NCI-H1436 (cell line): ENCODE measurements around the gene GRK6.

Experiments
- DNase-seq: peaks from one replicate; lab custom pipeline; 2025; lab: John Stamatoyannopoulos, UW

The GRK6 gene

GRCh38 chr5:177426566-177427210, at the start of gene GRK6:
Gene GRK6, plus strand, starts transcription at chr5:177426676. Its CDS starts 170 bp downstream, at chr5:177426846.
- DNase-seq: no peak

- no peak for DNase-seq
Measured at GRCh38 chr5:177377851-177378776, 48.4 kb upstream of the GRK6 start.

GRCh38 chr5:177378884-177379883, 47.3 kb upstream of the GRK6 start:
- no peak for DNase-seq

GRCh38 chr5:177380805-177381126, 45.7 kb upstream of the GRK6 start:
- no peak for DNase-seq

- no peak for DNase-seq
Measured at GRCh38 chr5:177382423-177383029, 44.0 kb upstream of the GRK6 start.

GRCh38 chr5:177383181-177383580, 43.3 kb upstream of the GRK6 start:
- no peak for DNase-seq

GRCh38 chr5:177384134-177384533, 42.3 kb upstream of the GRK6 start, which contains the start of gene SLC34A1:
Gene SLC34A1, plus strand, starts transcription at chr5:177384434. Its CDS starts 1,308 bp downstream, at chr5:177385742.
- DNase-seq: no peak

- DNase-seq: no peak
Measured at GRCh38 chr5:177385720-177386119, 40.8 kb upstream of the GRK6 start.

GRCh38 chr5:177386542-177386941, 39.9 kb upstream of the GRK6 start:
- no peak for DNase-seq

- DNase-seq: no peak
Measured at GRCh38 chr5:177387405-177387804, 39.1 kb upstream of the GRK6 start.

GRCh38 chr5:177388521-177389052, 37.9 kb upstream of the GRK6 start:
- no peak for DNase-seq

GRCh38 chr5:177389241-177390169, 37.0 kb upstream of the GRK6 start:
- DNase-seq: no peak

GRCh38 chr5:177390363-177391300, 35.8 kb upstream of the GRK6 start:
- peak; percentile 68 for DNase-seq

GRCh38 chr5:177392765-177393164, 33.7 kb upstream of the GRK6 start:
- DNase-seq: no peak

- DNase-seq: no peak
Measured at GRCh38 chr5:177393206-177393765, 33.2 kb upstream of the GRK6 start.

- no peak for DNase-seq
Measured at GRCh38 chr5:177393990-177394389, 32.5 kb upstream of the GRK6 start.

GRCh38 chr5:177396078-177396477, 30.4 kb upstream of the GRK6 start:
- DNase-seq: no peak

- DNase-seq: no peak
Measured at GRCh38 chr5:177396807-177397206, 29.7 kb upstream of the GRK6 start.
